ENCODE data around the gene OXSM.

DNA sequence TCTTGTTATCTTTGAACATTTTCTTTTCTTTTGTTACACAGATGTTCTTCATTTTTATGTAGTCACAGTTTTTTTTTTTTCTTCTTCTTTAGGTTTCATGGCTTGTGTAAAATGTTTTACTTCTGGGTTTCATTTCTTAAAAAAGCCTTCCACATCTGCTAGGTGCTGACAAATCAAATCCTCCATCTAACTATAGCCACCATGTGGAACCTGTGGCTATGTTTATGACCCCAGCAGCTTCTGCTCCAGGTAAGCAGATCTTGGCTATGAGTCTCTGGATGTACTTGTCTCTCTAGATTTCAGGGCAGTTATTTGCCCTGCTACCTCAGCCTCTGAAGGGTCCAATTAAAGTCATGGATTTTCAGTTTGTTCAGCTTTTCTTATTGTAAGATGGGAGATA, 44.5 kb downstream of the OXSM start:
- no peak for TF ChIP-seq EZH2 (IDR thresholded peaks at IDR 0.05; ENCODE audit: borderline replicate concordance, low read depth, low read length, severe bottlenecking)
- TF ChIP-seq, protein P1, sequence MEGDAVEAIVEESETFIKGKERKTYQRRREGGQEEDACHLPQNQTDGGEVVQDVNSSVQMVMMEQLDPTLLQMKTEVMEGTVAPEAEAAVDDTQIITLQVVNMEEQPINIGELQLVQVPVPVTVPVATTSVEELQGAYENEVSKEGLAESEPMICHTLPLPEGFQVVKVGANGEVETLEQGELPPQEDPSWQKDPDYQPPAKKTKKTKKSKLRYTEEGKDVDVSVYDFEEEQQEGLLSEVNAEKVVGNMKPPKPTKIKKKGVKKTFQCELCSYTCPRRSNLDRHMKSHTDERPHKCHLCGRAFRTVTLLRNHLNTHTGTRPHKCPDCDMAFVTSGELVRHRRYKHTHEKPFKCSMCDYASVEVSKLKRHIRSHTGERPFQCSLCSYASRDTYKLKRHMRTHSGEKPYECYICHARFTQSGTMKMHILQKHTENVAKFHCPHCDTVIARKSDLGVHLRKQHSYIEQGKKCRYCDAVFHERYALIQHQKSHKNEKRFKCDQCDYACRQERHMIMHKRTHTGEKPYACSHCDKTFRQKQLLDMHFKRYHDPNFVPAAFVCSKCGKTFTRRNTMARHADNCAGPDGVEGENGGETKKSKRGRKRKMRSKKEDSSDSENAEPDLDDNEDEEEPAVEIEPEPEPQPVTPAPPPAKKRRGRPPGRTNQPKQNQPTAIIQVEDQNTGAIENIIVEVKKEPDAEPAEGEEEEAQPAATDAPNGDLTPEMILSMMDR (IDR thresholded peaks at IDR 0.05; ENCODE audit: extremely low read depth in 1 of 2, insufficient read depth in 1 of 2, low read depth in 1 of 2, low read length in 2 of 2) = no peak
- no peak for TF ChIP-seq POLR2A (IDR thresholded peaks at IDR 0.05; ENCODE audit: low read depth, low read length)
- no peak for TF ChIP-seq POLR2AphosphoS5 (IDR thresholded peaks at IDR 0.05; ENCODE audit: insufficient read depth, low read depth, low read length)
- TF ChIP-seq JUN (IDR thresholded peaks at IDR 0.05; ENCODE audit: borderline replicate concordance, insufficient read depth, insufficient read length, low read depth) = no peak

Data from endothelial cell of umbilical vein (primary cell).